HG03565 (cell line): ENCODE results near the gene MCAM.

Experiments used
- ATAC-seq: cut with Tn5 transposase; IDR thresholded peaks from one replicate; pipeline ENCODE4 v1.9.1; 2021; ENCODE audit warnings: mild to moderate bottlenecking, moderate library complexity; ENCODE audit not compliant: unreplicated experiment

Gene MCAM

DNA sequence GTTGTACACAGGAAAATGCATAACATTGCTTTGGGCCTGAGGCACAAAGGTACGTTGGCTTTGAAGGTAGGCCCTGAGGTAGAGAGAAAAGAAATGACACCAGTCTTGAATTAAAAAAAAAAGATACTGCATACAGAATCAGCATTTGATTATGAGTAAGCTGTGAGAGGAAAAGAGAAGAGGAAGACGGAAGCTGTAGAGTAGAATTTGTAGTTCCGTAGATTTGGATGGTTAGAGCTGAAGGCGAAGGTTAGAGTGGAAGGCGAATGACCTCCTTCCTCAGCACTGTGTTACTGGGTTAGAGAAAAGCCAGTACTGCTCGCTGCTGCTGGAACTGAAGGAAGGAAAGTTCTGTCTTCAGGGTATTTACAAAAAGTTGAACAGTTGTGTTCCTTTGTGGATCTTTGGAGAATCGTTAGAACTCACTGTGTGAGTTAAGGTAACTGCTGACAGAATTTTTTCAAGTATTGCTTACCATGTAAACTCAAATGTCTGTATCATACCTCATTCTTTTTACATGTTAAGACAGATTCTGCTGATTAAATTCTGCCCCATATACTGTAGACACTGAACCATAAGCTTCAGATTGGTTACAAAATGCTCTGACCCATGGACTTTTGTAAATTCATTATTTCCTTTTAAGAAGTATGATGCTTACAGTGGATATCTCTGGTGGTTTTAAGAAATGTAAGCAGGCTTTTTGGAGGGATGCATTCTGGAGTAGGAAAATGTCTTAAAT is 50.2 kb downstream of the MCAM start:
- ATAC-seq, result no peak

DNA sequence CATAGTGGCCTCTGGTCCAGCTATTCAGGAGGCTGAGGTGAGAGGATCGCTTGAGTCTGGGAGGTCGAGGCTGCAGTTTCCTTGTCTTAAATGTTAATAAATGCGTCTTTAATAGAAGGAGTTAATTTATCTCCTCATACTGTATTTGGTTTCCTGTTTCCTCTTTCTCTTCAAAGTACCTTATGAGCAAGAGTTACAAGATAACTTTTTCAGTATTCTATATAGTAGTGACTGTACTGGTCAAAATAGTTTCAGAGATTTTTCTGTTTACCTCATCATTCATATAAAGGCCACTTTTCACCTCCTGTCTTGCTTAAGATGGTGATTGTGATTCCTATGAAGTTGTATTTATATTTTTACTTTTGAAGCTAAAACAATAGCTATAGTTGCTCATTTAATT is 50.9 kb downstream of the MCAM start:
- no peak for ATAC-seq

- no peak for ATAC-seq
Observed at GRCh38 chr11:119263352-119263940, 53.5 kb downstream of the MCAM start.

GRCh38 chr11:119262668-119263351 is 54.1 kb downstream of the MCAM start:
- ATAC-seq, result peak; percentile 33

GRCh38 chr11:119258983-119259382 is 57.9 kb downstream of the MCAM start:
- ATAC-seq, result no peak
